ENCODE measurements around the gene PACSIN3.

Gene PACSIN3

DNA sequence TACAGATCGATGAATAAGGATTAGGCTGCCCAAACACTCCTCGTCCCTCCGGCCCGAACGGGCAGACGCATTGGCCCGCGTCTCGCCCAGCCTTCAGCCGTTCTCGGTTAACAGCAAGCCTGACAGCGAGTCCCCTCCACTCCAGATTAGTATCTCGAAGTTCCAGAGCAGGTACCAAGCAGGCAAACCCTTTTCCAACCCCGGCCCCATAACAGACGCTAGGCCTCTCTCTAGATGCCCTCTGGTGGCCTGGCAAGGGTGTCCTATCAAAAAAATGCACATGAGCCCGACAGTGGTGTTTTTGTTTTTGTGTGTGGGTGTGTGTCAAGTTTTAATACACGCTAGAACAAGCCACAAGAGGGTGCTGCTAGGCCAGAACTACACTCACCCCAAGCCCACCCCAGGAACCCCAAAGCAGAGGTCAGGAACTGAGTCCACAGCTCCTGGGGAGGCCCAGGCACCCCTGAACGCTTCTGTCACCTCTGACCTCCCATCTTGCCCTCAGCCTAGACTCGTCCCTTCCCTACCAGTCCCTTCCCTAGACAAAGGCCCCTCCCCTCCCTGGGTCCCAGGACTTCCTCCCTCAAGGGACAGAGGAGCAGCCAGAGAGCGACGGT is 8.9 kb downstream of the PACSIN3 start:
- DNase-seq (ENCODE audit: low read depth in 2 of 2, low spot score in 1 of 2), result peak; percentile 38 to 53

DNA sequence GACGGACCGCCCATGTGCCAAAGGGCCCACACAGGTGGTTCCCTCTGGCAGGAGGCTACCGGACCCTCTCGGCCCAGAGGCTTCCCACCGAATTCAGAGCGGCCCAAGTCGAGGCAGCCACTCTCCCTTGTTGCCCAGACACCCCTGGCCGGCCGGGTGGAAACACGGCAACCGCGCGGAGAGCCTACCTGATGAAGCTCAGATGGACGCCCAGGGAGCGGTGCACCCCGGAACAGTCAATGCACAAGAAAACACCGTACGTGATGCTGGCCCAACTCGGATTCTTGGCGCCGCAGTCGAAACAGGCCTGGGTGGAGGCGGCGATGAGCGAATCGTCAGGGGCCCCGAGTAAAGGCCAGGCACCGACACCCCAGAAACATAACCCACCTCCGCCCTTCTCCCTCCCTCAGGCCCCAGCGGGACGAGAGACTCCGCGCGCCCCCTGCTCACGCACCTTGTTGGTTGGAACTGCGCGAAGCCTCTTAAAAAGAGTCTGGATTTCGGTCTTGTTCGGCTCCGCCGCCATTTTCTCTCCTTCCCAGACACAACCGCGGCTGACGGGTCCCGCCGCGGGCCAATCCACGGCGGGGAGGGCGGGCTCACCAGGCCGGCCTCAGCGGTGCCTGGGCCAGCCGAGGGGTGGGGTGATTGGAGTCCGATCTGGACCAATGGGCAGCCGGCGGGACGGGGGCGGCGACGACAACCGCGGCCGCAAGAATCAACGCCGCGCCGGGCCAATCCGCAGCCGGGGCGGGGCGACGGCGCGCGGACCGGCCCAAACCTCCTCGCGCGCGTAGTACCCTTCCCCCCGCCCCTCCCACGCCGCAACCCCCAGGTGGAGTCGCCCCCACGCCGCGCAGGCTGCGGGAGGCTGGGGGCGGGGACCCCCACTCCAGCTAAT is 9.7 kb downstream of the PACSIN3 start, which contains the start of gene ARFGAP2:
TSS of gene ARFGAP2 (minus strand) at position 552 of the 901 bp plus-strand sequence. CDS start at position 526, 26 bp downstream.
- peak; percentile 83 to 92 for DNase-seq (ENCODE audit: low read depth in 2 of 2, low spot score in 1 of 2)

DNA sequence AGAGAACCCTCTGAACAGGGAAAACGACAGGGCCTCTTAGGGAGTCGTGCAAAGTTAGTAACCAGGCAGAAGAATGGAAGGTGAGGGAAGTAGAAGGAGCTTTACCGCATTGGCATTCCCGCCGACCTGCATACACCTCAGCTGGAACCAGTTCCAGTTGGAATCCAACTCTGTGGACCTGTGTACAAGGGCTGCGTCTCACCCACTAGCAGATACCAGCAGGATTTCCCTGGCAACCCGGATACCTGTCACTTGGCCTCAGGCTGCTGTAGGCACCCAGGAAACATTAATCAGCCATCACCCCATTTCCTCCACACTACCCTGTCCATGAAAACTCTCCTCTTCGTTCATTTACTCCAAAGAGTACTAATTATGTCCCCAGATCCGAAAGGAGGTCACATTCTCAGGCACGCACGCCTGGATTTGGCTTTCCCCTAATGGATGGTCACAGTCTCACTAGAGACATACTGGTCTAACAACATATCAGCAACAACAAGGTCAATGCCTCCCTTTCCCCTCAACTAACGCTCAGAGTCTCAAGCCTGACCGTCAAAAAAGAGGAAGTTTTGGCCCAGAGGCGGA is 10.4 kb downstream of the PACSIN3 start:
- DNase-seq (ENCODE audit: low read depth in 2 of 2, low spot score in 1 of 2), result no peak

DNA sequence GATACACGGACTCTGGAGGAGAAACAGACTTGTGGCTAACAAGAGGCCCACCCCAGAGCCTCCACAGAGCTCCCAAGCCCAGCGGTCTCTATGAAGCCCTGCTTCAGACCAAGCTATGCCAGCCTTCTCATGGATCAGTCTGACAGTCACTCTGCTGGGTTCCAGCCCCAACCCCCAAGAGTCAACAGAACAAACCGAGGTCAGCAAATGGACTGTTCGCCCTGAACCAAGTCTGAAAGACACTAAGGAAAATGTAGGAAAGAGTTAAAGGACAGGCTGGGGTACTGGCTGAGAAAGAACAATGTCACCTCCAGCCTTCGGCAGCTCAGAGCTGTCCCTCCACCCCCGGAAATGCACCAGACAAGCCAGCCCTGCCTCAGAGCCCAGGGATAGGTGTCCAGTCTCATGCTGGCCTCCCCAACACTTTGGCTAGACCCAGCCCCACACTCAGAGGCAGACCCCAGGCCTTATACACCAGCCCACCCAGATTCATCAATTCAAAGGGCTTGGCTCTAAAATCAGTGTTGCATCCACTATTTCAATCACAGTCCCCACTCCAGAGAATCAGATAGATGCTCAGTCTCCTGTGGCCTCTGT is 13.4 kb downstream of the PACSIN3 start:
- DNase-seq (ENCODE audit: low read depth in 2 of 2, low spot score in 1 of 2), result no peak

DNA sequence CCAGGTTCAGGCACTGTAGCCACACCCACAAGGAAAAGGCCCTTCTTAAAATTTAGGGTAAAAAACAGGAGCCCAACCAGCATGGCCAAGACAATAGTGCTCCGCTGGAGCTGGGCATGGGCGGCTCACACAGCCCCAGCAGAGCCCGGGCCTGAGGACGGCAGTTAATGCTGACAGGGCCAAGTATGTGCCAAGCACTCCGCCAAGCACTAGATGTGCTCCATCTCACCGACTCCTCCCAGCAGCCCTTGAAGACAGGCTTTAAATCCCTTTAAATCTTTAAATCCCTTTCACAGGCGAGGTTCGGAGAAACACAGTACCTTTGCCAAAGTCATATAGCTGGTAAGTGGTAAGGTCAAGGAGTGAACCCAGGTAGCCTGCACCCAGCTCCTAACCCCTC is 14.4 kb downstream of the PACSIN3 start:
- DNase-seq (ENCODE audit: low read depth in 2 of 2, low spot score in 1 of 2), result no peak

DNA sequence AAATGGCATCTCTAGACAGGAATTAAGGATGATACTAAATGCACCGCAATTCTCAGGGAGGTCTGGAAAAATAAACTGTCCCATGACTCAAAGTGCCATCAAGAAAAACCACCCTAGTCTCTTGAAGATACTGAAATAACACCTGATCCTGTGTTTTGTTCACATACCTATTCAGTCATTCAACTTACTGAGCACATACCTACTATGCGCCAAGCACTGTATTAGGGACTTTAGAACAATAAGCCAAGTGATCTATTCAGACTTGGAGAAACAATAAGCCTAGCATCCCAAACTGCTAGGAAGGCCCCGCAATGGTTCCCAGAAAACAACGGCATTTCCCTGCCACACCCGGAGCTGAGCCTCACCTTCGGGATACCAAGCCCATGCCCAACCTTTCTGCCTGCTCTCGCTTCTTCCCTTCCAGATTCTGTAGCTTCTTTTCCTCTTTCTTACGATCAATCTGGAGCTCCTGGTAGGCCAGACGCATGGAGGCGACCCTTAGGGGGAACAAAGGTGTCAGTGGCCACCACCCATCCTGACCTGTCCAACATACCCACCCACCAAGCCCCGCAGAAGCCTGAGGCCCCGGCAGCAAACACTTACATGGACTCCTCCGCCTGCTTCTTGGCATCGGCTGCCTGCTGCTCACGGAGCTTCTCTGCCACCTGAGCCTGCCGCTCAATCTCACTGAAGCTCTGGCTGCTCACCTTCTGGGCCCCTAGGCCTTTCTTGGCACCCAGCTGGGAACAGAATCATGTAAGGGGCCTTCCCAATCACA is 15.0 kb downstream of the PACSIN3 start:
- no peak for DNase-seq (ENCODE audit: low read depth in 2 of 2, low spot score in 1 of 2)

DNA sequence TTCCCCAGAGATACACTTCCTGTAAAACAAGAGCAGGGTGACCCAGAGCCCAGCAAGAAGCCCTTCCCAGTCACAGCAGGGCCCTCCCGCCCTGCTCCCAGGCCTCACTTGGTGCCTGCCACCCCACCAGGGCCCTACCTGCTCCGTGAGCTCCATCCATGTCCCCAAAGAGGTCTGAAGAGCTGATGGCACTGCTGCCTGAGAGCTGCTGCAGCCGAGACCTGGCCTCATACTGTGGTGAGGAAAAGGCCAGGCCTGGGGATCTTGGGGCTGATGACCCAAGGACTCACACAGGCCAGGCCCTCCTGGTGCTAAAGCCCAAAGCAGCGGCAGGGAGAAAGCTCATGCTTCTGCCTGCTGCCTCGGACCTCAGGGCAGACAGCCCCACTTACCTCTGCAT is 19.9 kb downstream of the PACSIN3 start:
- DNase-seq (ENCODE audit: low read depth in 2 of 2, low spot score in 1 of 2), result no peak

DNA sequence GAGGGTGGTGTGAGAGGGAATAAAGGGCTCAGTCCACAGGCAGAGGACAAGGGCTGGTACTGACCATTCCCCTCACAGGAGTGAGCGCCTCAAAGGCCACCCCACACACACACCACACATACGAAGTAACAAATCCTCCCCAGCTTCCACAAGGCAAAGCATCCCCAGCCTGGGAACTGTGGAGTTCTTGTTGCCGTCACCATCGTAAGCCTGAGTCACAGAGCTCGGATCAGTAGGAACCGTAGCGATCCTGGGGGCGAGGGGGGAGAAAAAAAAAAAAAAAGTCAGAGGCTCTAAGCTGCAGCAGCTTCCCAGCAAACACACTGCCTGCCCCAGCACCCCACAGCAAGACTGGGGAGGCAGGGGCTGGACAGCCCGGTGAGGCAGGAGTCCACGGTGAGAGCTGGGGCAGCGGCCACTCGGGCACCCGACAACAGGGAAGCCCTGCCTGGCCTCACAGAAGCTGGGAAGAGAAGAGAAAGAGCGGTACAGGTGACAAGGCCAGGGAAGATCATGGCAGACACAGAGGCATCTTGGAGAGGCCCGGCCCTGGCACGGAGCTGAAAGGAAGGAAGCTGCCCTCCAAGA is 20.9 kb downstream of the PACSIN3 start:
- DNase-seq (ENCODE audit: low read depth in 2 of 2, low spot score in 1 of 2), result no peak

DNA sequence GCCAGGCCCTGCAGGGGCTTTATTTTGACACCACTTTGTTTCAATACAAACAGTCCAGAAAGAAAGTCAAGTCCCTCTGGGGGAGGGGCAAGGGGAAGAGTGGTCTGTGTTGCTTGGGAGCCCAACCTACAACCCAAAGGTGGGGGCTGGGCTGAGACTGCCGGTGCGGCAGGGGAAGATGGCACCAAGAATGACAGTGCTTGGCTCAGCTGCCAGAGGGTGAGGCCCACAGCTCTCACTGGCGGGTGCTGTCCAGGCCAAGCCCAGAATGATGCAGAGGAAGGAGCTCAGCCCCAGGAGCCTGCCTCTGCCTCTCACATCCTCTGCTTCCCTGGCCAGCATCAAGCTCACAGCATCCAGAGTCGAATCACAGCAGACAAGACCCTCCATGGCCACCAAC is 21.9 kb downstream of the PACSIN3 start:
- no peak for DNase-seq (ENCODE audit: low read depth in 2 of 2, low spot score in 1 of 2)

DNA sequence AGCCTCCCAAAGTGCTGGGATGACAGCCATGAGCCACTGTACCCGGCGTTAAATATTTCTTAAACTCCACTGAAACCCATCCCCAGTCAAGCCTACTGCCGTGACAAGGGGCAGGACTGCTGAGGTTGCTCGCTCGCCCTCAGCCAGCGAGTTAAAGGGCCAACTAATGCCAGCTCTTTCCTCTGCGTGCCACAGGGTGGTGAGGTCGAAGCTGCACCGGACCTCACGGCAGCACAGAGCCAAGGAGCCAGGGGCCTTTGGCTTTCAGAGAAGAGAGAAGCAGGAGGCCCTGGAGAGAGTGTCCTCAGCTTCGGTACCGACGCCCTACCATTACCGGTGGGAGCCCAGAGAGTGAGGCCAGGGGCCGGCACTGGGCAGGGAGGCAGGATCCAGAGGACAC is 22.3 kb downstream of the PACSIN3 start:
- no peak for DNase-seq (ENCODE audit: low read depth in 2 of 2, low spot score in 1 of 2)

DNA sequence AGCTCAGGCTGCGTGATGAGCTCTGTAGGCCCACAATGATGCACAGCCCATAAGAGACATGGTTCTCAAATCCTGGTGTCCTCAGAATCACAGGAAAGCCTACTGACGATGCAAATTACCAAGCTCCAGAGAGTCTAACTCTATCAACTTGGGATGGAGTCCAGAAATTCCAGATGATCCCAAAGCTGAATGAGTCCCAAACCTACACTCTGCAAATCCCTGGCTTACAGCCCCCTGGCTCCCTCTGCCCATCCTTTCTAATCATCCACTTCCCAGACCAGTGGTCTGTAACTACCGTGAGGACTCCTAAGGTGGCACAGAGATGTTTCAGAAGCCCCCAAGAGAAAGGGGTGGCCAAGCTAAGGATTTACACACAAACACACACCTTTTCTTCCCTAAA is 23.0 kb downstream of the PACSIN3 start:
- no peak for DNase-seq (ENCODE audit: low read depth in 2 of 2, low spot score in 1 of 2)

DNA sequence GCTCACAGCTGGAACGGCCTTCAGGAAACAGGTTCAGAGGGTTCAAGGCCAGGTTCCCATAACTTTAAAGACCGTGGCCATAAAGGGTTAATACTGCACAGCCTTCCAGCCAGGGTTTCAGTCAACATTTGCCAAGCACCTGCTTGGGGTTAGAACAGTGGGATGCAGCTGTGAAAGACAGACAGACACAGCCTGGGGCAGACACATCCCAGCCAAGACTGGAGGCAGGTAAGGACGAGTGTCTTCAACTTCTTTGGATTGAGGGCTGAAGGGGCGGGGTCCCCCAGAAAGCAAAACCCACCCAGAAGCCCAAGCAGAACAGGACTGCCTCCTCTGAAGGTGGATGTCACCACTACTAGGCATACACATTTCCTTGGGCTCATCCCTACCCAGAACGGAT is 23.8 kb downstream of the PACSIN3 start:
- DNase-seq (ENCODE audit: low read depth in 2 of 2, low spot score in 1 of 2), result no peak

DNA sequence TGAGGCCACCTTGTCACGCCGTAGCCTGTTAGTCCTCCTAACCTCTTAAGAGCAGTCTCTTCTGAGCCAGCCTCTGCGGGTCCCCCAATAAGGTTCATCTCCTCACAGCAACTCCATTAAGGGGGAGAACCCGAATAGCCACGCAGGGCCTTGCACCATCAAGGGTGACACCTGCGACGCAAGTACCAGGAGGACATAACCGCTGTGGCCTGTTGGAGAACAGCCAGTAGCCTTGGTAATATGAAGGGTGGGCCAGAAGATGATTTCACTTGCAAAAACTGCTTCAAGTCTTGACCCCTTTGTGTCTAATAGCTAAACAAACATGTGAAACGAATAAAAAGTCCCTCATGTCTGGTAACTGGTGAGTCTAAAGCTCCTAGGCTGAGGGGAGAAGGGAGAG is 24.3 kb downstream of the PACSIN3 start:
- no peak for DNase-seq (ENCODE audit: low read depth in 2 of 2, low spot score in 1 of 2)

DNA sequence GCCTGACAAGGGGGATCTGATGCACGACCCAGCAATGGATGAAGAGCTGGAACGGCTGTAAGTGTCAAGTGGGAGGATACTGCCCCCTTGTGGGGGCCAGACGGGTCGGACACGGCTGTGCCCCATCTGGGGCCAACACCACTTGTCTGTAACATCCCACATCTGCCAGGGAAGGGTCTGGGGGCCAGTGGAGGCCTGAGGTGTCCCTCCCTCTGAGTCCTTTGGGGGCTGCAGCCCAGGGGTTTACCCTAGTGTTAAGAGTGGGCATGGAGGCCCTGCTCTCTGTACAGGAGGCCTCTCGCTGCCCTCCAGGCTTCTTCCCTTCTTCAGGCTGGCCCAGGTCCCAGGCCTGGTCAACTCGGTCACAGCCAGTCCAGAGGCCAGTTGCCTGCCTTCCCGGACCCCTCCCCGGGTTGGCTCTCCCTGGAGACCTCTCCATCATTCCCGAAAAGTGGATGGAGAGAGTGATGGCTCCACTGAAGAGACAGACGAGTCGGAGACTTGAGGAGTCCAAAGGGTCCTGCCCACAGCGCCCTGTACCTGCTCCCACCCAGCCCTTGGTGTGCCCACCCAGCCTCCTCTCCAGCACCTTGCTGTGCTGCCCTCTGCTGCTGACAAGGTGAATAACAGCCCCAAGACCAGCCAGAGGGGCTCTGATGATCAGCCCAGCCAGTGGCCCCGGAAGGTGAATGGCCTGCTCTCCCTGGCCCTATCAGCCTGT is 24.9 kb downstream of the PACSIN3 start:
- no peak for DNase-seq (ENCODE audit: low read depth in 2 of 2, low spot score in 1 of 2)

DNA sequence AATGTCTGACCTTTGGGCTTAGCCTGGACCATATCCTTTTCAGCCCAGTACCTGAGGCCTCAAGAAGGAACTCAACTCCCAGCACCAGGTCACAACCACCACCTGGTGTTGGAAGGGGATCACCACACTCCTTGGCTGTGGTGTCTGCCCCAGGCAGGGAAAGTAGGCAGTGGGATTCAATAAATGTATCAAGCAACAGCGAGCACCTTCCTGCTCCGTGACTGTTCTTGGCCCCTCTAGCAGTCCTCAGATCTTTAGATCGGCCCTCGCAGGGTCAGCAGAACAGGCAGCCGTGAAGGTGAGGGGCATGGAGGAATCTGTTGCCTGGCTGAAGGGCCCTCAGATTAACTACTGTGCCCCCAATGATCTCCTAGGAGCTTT is 25.5 kb downstream of the PACSIN3 start:
- no peak for DNase-seq (ENCODE audit: low read depth in 2 of 2, low spot score in 1 of 2)

DNA sequence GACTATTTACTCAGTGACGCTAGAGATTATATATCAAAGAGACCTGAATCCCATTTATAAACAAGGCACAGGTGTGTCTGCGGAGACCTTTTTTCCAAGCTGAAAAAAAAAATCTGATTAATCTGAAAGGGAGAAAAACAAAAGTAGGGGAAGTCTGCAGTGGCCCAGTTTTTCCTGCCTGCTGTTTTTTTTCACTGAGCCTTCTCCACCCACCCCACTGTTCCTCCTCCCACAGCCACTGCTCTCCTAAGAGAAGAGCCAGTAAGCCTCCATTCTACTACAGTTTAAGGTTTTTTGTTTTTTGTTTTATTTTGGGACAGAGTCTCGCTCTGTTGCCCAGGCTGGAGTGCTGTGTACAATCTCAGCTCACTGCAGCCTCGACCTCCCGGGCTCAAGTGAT is 28.0 kb downstream of the PACSIN3 start:
- no peak for DNase-seq (ENCODE audit: low read depth in 2 of 2, low spot score in 1 of 2)

DNA sequence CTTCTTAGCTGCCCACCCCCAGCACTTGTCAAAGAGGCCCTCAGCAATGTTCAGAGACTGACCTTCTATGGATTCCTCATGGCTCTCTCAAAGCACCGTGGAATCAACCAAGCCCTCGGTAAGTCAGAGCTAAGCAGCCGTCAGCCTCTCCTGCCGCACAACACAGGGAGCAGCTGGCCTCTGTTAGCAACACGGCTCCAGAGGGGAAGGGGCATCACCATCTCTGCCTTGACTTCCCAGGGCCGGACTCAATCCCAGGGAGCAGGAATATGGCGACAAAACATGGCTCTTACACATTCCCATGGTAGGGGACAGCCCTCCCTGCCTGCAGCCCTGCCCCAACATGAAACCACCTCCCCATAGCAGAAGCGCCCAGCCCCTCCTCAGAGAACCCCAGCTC is 28.4 kb downstream of the PACSIN3 start:
- no peak for DNase-seq (ENCODE audit: low read depth in 2 of 2, low spot score in 1 of 2)

DNA sequence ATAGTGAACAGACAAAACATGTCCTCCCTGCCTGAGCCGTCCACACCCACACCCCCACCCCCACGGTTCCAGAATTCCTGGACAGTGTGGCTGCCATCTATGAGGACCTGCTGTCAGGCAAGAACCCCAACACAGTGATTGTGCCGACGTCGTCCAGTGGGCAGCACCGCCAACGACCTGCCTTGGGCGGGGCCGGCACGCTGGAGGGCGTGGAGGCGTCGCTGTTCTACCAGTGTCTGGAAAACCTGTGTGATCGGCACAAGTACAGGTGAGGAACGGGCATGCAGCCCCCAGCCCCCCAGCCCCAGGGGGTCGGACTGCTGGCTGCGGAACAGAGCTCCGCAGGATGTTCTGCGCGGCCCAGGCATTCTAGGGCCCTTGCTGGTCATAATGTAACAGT is 29.3 kb downstream of the PACSIN3 start:
- DNase-seq (ENCODE audit: low read depth in 2 of 2, low spot score in 1 of 2), result no peak

DNA sequence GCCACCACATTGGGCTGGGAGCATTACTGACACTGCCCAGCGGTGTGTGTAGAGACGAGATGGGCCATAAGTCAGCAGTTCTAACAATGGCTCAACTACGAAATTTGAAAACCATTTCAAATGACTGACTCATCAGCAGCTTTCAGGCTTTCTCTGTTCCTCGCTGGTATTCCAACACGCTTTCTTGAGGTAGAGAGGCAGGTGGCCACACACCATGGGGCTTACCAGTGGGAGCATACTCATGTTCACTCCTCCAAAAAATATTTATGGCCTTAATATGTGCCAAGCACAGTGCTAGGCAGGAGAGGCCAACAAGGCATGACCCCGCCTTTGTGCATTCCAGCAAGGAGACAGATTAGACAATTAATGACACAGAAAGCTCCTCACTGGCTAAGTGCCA is 29.9 kb downstream of the PACSIN3 start:
- no peak for DNase-seq (ENCODE audit: low read depth in 2 of 2, low spot score in 1 of 2)

DNA sequence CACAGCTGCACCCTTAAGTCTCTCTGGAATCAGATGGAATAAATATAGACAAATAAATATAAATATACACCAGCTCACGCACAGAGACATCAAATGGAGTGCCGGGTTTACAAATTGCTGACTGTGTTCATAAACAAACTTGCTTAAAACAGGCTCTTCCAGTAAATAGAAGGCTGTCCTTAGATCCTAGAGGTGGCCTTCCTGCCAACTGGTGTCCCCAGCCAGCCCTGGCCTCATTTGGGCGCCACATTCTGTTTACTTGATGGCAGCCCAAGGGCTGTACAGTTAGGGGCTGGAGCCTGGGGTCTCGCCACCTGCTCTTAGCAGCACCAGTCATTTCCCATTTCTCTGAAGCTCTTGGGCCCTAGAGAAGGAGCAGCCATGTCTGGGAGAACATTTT is 30.4 kb downstream of the PACSIN3 start:
- no peak for DNase-seq (ENCODE audit: low read depth in 2 of 2, low spot score in 1 of 2)

Data from stimulated activated CD8-positive, alpha-beta memory T cell treated with anti-CD3 and anti-CD28 coated beads, Interleukin-4, amount 100 ng/mL, for 4 hours (primary cell).